ENCODE measurements around the gene IFNL2.
"Not testable (repeated sequence)": the region's sequence is repeated elsewhere in the genome, so short reads cannot be mapped to it uniquely, and the experiment has no call there.

Gene IFNL2

GRCh38 chr19:39268085-39268484 lies at the start of gene IFNL2:
IFNL2 (plus strand) TSS chr19:39268396; CDS start chr19:39268569, 173 bp downstream.
- DNase-seq (ENCODE audit: low read depth in 2 of 2): not testable (repeated sequence)

DNA sequence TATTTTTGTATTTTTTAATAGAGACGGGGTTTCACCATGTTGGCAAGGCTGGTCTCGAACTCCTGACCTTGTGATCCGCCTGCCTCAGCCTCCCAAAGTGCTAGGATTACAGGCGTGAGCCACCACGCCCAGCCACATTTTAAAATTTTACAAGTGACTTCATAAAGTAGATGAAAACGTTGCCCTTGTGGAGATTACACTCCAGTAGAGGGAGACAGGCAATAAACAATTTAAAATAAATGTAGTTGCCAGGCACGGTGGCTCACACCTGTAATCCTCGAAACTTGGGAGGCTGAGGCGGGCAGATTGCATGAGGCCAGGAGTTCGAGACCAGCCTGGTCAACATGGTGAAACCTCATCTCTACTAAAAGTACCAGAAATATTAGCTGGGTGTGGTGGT lies 49.1 kb upstream of the IFNL2 start:
- DNase-seq (ENCODE audit: low read depth in 2 of 2): not testable (repeated sequence)

GRCh38 chr19:39223703-39224279 lies 44.4 kb upstream of the IFNL2 start:
- DNase-seq (ENCODE audit: low read depth in 2 of 2): no peak

DNA sequence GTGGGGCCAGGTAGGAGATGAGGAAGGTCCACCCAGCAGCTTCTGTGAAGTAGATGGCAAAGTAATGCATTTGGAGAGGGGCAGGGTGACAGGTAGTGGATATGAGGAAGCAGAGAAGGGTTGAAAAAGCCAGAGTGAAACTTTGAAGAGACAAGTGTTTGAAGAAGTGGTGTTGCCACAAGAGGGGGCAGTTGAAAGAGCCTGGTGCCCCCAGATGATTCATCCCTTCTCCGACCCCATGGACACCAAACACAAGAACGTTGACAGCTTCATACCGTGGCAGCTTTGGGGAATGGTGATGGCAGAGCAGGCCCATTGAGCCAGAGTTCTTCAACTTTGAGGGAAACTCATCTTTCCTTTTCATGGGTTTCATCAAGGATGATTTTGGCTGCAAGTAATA lies 43.3 kb upstream of the IFNL2 start:
- DNase-seq (ENCODE audit: low read depth in 2 of 2): no peak

GRCh38 chr19:39230096-39230764 lies 38.0 kb upstream of the IFNL2 start:
- no peak for DNase-seq (ENCODE audit: low read depth in 2 of 2)

- no peak for DNase-seq (ENCODE audit: low read depth in 2 of 2)
These were observed 35.5 kb upstream of the IFNL2 start for GRCh38 chr19:39232708-39233107.

- no peak for DNase-seq (ENCODE audit: low read depth in 2 of 2)
These were observed 31.7 kb upstream of the IFNL2 start for GRCh38 chr19:39236527-39236926.

DNA sequence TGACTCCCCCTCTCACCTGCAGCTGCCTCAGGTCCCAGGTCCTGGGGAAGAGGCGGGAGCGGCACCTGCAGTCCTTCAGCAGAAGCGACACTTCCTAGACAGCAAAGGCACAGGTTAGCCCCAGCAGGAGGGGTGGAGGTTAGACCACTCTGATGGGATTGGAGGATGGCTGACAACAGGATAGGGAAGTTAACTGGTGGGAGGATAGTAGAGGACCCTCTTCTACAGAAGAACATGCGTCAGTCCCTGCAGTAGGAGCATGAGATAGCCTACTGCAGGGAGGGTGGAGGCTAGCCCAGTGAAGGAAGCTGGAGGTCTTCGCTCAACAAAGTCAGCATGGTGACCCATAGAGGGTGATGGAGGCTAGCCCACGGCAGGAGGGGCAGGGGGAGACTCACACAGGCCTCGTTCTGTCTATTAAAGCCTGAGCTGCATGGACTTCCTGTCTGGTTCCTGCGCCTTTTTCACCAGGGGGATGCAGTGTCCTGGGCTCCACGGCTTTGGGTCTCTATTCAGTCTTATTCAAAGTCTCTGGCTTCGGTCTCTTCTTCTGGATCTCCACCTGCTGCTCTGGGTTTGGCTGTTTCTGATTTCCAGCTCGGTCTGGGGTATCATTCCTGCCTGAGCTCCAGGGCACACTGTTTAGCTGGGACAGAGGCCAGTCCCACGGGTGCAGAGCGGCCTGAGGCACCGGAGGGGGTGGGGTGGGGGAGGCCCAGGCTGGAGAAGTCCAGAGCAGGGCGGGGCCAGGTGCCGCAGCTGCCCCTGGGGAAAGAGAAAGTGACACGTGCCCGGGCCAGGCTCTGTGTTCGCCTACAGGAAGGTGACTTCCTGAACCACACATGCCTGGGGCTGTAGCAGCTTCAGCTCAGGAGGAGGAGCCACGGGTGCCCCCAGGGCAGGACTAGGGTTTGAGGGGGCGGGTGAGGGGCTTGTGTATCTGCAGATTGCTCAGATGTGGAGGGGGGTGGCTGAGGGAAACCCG lies 30.7 kb upstream of the IFNL2 start:
- peak; percentile 26 to 39 for DNase-seq (ENCODE audit: low read depth in 2 of 2)

DNA sequence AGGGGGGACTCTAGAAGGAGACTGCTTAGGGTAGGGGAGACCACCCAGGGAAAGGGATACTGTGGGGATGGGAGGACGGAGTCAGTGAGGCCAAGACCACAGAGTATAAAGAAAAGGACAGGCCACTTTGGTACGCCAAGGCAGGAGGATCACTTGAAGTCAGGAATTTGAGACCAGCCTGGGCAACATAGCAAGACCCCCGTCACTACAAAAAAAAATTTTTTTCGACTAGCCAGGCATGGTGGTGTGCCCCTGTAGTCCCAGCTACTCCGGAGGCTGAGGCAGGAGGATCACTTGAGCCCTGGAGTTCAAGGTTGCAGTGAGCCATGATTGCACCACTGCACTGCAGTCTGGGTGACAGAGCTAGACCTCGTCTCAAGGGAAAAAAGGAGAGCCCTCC lies 30.0 kb upstream of the IFNL2 start:
- DNase-seq (ENCODE audit: low read depth in 2 of 2): no peak

DNA sequence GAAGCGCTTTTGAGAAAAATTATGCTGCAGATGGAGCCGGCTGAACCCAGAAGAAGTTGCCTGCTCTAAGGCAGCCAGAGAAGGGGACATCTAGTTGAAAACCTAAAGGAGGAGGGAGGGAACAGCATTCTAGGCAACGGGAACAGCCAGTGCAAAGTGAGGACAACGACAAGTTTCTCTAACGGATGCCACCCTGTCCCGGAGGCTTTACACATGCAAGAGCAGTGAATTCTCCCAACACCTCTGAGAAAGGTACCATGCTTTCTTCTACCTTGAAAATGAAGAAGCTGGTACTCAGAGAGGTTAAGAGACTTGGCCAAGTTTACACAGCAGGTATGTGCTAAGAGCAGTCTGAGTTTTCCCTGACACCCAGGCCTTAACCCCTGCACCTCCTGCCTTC lies 29.3 kb upstream of the IFNL2 start:
- no peak for DNase-seq (ENCODE audit: low read depth in 2 of 2)

- DNase-seq (ENCODE audit: low read depth in 2 of 2): no peak
These were observed 27.8 kb upstream of the IFNL2 start for GRCh38 chr19:39240421-39240820.

DNA sequence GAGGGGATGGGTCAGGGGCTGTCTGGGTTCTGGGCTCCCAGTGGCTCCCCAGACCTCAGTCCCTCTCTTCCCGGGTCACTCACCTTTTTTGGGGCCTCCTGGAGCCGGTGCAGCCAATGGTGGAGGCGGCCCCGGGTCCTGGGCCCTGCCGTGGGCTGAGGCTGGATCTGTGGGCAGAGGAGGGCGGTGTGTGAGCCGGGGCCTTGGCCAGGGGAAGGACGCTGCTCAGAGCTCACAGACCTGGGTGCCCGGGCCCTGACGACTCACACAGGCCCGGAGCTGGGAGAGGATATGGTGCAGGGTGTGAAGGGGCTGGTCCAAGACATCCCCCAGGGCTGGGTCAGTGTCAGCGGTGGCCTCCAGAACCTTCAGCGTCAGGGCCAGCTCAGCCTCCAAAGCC lies 24.5 kb upstream of the IFNL2 start:
- not testable (repeated sequence) for DNase-seq (ENCODE audit: low read depth in 2 of 2)

DNA sequence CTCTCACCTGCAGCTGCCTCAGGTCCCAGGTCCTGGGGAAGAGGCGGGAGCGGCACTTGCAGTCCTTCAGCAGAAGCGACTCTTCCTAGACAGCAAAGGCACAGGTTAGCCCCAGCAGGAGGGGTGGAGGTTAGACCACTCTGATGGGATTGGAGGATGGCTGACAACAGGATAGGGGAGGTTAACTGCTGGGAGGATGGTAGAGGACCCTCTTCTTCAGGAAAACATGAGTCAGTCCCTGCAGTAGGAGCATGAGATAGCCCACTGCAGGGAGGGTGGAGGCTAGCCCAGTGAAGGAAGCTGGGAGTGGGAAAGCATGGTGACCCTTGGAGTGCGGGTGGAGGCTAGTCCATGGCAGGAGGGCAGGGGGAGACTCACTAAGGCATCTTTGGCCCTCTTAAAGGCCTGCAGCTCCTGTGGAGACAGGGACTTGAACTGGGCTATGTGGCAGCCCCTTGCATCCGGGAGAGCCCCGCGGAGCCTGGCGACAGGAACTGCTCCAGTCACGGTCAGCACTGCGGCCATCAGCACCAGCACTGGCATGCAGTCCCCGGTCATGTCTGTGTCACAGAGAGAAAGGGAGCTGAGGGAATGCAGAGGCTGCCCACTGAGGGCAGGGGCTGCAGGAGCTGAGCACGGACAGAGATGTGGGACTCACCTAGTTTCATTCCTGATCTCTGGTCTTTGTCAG lies 23.6 kb upstream of the IFNL2 start, which contains the start of gene IFNL3:
IFNL3 (minus strand) TSS at position 597 of the 691 bp plus-strand sequence; CDS start at position 558, 39 bp downstream.
- DNase-seq (ENCODE audit: low read depth in 2 of 2): not testable (repeated sequence)

DNA sequence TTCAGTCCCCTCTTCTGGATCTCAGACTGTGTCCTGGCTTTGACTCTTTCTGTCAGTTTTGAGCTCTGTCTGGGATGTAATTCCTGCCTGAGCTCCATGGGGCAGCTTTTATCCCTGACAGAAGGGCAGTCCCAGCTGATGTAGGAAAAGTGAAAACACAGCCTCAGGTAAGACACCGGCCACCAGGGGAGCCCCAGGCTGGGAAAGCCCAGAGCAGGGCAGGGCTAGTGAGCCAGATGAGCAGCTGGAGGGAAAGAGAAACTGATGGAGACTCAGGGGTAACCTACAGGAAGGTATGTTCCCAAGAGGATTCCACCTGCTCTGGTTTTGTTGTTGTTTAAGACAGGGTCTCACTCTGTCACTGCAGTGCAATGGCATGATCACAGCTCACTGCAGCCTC lies 23.0 kb upstream of the IFNL2 start:
- not testable (repeated sequence) for DNase-seq (ENCODE audit: low read depth in 2 of 2)

- DNase-seq (ENCODE audit: low read depth in 2 of 2): peak in 1 of 2 donors; percentile 32
These were observed 21.1 kb upstream of the IFNL2 start for GRCh38 chr19:39246951-39247669.

DNA sequence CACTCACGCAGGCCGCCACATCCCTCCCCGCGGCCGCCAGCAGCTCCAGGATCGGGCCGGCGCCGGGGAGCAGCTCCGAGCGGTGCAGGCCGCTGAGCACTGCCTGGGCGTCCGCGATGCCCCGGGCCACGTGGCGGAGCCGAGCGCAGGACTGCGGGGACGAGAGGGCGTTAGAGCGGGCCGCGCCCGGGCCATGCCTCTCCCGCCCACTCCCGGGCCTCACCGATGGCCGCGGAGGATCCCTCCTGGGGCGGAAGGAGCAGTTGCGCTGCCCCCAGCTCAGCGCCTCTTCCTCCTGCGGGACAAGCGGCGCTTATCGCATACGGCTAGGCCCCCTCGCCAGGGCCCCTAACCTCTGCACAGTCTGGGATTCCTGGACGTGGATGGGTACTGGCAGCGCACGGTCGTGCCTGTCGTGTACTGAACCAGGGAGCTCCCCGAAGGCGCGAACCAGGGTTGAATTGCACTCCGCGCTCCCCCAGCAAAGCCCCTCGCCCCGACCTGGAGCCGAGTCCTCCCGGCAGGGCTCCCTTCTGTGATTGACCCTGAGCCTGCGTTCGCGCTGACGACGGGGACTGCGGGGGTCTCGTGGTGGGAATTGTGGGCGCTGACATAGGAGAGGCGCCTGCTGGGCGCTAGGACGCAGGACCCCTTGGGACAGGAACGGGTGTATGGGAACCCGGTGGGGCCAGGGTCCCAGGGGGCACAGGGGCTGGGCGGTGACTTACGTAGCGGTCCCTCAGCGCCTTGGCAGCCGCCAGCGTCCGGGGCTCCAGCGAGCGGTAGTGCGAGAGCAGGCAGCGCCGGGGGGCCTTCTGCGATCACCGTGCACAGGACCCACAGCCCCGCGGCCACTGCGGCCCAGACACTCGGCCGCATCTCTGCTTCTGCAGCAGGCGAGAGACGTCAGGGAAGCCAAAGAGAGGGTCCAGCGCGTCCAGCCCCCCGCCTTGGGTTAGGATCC lies 20.2 kb upstream of the IFNL2 start:
- DNase-seq (ENCODE audit: low read depth in 2 of 2): no peak

GRCh38 chr19:39248806-39249205 lies 19.4 kb upstream of the IFNL2 start, which contains the start of gene IFNL4:
IFNL4 (minus strand) TSS chr19:39248856.
- DNase-seq (ENCODE audit: low read depth in 2 of 2): no peak

DNA sequence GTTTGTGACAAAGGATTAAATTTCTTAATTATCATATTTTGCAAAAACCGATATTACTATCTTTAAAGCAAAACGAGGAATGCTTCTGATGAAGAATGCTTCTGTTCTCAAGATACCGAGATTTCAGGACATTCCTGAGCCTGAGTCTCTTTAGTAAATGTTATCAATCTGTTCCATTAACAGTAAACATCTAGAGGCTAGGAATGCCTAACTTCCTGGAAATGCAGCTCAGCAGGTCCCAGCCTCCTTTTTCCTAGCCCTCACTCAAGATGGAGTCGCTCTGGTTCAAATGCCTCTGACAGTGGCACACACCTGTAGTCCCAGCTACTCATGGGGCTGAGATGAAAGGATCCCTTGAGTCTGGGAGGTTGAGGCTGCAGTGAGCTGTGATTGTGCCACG lies 17.1 kb upstream of the IFNL2 start:
- DNase-seq (ENCODE audit: low read depth in 2 of 2): no peak

DNA sequence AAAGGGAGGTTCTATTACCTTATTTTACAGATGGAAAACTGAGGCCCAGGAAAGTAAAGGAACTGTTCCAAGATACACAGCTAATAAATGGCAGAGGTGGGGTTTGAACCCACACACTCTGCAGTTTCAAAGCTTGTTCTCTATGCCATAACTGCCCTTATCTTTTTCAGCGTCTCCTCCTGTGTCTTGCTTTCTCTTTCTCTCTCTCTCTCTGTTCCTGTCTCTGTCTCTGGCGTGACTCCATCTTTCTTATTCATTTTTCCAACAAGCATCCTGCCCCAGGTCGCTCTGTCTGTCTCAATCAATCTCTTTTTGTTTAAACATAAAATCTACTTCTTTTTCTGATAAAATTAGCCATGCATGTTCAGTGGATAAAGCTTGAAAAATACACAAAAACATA lies 16.4 kb upstream of the IFNL2 start:
- no peak for DNase-seq (ENCODE audit: low read depth in 2 of 2)

- DNase-seq (ENCODE audit: low read depth in 2 of 2): no peak
These were observed 15.7 kb upstream of the IFNL2 start for GRCh38 chr19:39252458-39252857.
